Sigmoid colon (tissue), 7 donors: Measurements from ENCODE around the gene ADAMTS7. TPM values are rescaled to one million over a fixed set of nuclear protein-coding genes. Genes with fewer than 3 reads are reported as not detected.
"Not testable (repeated sequence)": the region's sequence is repeated elsewhere in the genome, so short reads cannot be mapped to it uniquely, and the experiment has no call there.

ENCODE experiments used
- DNase-seq: peaks from one replicate; pipeline ENCODE4 v3.0.0-alpha.2; 2019
- H3K27ac ChIP-seq, 4 donors: fragments of 200-600 bp; sonication (generic); one replicate each; pipeline ENCODE4 v1.5.1; 2016 to 2019; ENCODE audit warnings: mild to moderate bottlenecking in 1 of 4
- H3K27me3 ChIP-seq, 3 donors: fragments of 200-600 bp; sonication (generic); one replicate each; pipeline ENCODE4 v1.5.1; 2019; ENCODE audit warnings: mild to moderate bottlenecking in 1 of 3
- H3K36me3 ChIP-seq, 4 donors: fragments of 200-600 bp; sonication (generic); one replicate each; pipeline ENCODE4 v1.5.1; 2016 to 2019
- H3K4me1 ChIP-seq, 4 donors: fragments of 200-600 bp; sonication (generic); one replicate each; pipeline ENCODE4 v1.5.1; 2017 to 2019
- H3K4me3 ChIP-seq, 4 donors: fragments of 200-600 bp; sonication (generic); one replicate each; pipeline ENCODE4 v1.5.1; 2017 to 2019; ENCODE audit warnings: mild to moderate bottlenecking in 2 of 4, moderate library complexity in 1 of 4
- H3K9me3 ChIP-seq, 4 donors: fragments of 200-600 bp in 3 of 4; sonication (generic) in 3 of 4; one replicate each; pipeline versions ENCODE4 v1.5.1 to v1.6.1; 2013 to 2019
- CTCF ChIP-seq, 4 experiments: fragments of 450-650 bp in 3 of 4; fragments of 200-600 bp in 1 of 4; IDR thresholded peaks; one replicate each; pipeline ENCODE4 v1.5.1; 2016 to 2019; ENCODE audit warnings: antibody characterized with exemption in 4 of 4, mild to moderate bottlenecking in 3 of 4, moderate library complexity in 2 of 4
- EP300 ChIP-seq, 4 donors: sonication (generic); formaldehyde crosslinking; IDR thresholded peaks; one replicate each; pipeline ENCODE4 v1.6.1; 2017; ENCODE audit warnings: antibody characterized with exemption in 4 of 4
- POLR2A ChIP-seq, 2 donors: fragments of 450-650 bp; IDR thresholded peaks; one replicate each; pipeline ENCODE4 v1.6.1; 2016; ENCODE audit warnings: antibody characterized with exemption in 2 of 2, mild to moderate bottlenecking in 2 of 2, moderate library complexity in 2 of 2
- POLR2AphosphoS5 ChIP-seq, 4 donors: sonication (generic); formaldehyde crosslinking; IDR thresholded peaks; one replicate each; pipeline ENCODE4 v1.6.1; 2017; ENCODE audit warnings: antibody characterized with exemption in 4 of 4
- WGBS, 2 donors: extraction: QIAGEN DNeasy Blood & Tissue Kit; methylation state at CpG; one replicate each; pipeline ENCODE4 v1.1.7; 2013; 5-methylcytosine and 5-hydroxymethylcytosine counted together
- intact Hi-C: fragments of 100-400 bp; cut with DNase I; formaldehyde crosslinking; loops from one replicate; pipeline ENCODE4 v1.15.1; 2023
- polyA plus RNA-seq, 3 donors: library from polyadenylated mRNA; stranded (reverse); fragments of 200-250 nt; gene quantifications; one replicate each; pipeline ENCODE4 v1.2.3, GENCODE V29; 2013
- total RNA-seq, 4 donors: library from RNA; depleted of rRNA; stranded (reverse); fragments of >200 nt; gene quantifications; one replicate each; pipeline ENCODE4 v1.1.0, GENCODE V29; 2016
- donor health status: healthy with polysubstance abuse.
- donor health status: Bipolar disorder and iron deficiency.
- donor health status: healthy.

ADAMTS7 gene
- total and polyA plus RNA-seq, 7 donors, result 0.23 to 8.3 (median 1.8) TPM; not detected in 1

- intact Hi-C loops, result no loop called here
- no peak for TF ChIP-seq CTCF (IDR thresholded peaks at IDR 0.05)
- TF ChIP-seq EP300 (IDR thresholded peaks at IDR 0.05), result no peak
- no peak for TF ChIP-seq POLR2AphosphoS5 (IDR thresholded peaks at IDR 0.05)
- TF ChIP-seq POLR2A (IDR thresholded peaks at IDR 0.05), result no peak
Observed at GRCh38 chr15:78842519-78842918, 31.3 kb upstream of the ADAMTS7 start.

GRCh38 chr15:78841891-78842290 lies 30.6 kb upstream of the ADAMTS7 start:
- intact Hi-C loops, result no loop called here
- H3K27me3 ChIP-seq, result no peaks in the 10 kb centered on the region
- H3K4me1 ChIP-seq, result no peaks in the 10 kb centered on the region
- H3K27ac ChIP-seq, result no peak overlapping the region
- no peak overlapping the region for H3K4me3 ChIP-seq
- no peaks in the 10 kb centered on the region for H3K9me3 ChIP-seq
- DNase-seq, result no peak
- H3K36me3 ChIP-seq, result no peaks in the 10 kb centered on the region
- 81 to 86% methylated on average over 6 of the region's 6 CpGs for whole genome bisulfite sequencing, 2 donors
- TF ChIP-seq POLR2A (IDR thresholded peaks at IDR 0.05) (no peak), POLR2AphosphoS5 (IDR thresholded peaks at IDR 0.05) (no peak), EP300 (IDR thresholded peaks at IDR 0.05) (no peak), CTCF (IDR thresholded peaks at IDR 0.05) (no peak)

More at GRCh38 chr15:78842519-78842918, 31.3 kb upstream of the ADAMTS7 start:
- H3K4me3 ChIP-seq, result no peak overlapping the region
- no peaks in the 10 kb centered on the region for H3K36me3 ChIP-seq
- H3K27me3 ChIP-seq, result no peaks in the 10 kb centered on the region
- no peaks in the 10 kb centered on the region for H3K4me1 ChIP-seq
- H3K27ac ChIP-seq, result no peak overlapping the region
- DNase-seq, result no peak
- WGBS, 2 donors, result 69 to 71% methylated on average over 3 of the region's 3 CpGs
- no peaks in the 10 kb centered on the region for H3K9me3 ChIP-seq

GRCh38 chr15:78841376-78841706 lies 30.1 kb upstream of the ADAMTS7 start:
- Histone ChIP-seq H3K27ac (no peak overlapping the region), H3K9me3 (no peaks in the 10 kb centered on the region), H3K4me3 (no peak overlapping the region), H3K4me1 (no peaks in the 10 kb centered on the region), H3K36me3 (no peaks in the 10 kb centered on the region), H3K27me3 (no peaks in the 10 kb centered on the region)
- intact Hi-C loops, result no loop called here
- no peak for DNase-seq
- TF ChIP-seq POLR2AphosphoS5 (IDR thresholded peaks at IDR 0.05) (no peak), CTCF (IDR thresholded peaks at IDR 0.05) (no peak), EP300 (IDR thresholded peaks at IDR 0.05) (no peak), POLR2A (IDR thresholded peaks at IDR 0.05) (no peak)
- WGBS, 2 donors, result 54 to 76% methylated on average over 3 of the region's 3 CpGs

- DNase-seq, result no peak
- H3K4me1 ChIP-seq, result no peaks in the 10 kb centered on the region
- no peak overlapping the region for H3K4me3 ChIP-seq
- no peak for TF ChIP-seq CTCF (IDR thresholded peaks at IDR 0.05)
- no peak for TF ChIP-seq POLR2AphosphoS5 (IDR thresholded peaks at IDR 0.05)
- H3K27me3 ChIP-seq, result no peaks in the 10 kb centered on the region
- peak overlapping the region in 1 of 4 donors; percentile 25 for H3K27ac ChIP-seq
- 76 to 79% methylated on average over 7 of the region's 7 CpGs for WGBS, 2 donors
- H3K9me3 ChIP-seq, result no peaks in the 10 kb centered on the region
- no peaks in the 10 kb centered on the region for H3K36me3 ChIP-seq
- intact Hi-C loops, result no loop called here
Observed at GRCh38 chr15:78840661-78841375, 29.6 kb upstream of the ADAMTS7 start.

- H3K4me3 ChIP-seq, intact Hi-C loops, DNase-seq, H3K27me3 ChIP-seq, H3K36me3 ChIP-seq, H3K9me3 ChIP-seq, H3K27ac ChIP-seq, H3K4me1 ChIP-seq: not testable (repeated sequence)
- 93 to 94% methylated on average over 6 of the region's 6 CpGs for WGBS, 2 donors
Observed at GRCh38 chr15:78839151-78839550, 27.9 kb upstream of the ADAMTS7 start.
